HepG2 (cell line): ENCODE results near the gene TMEM44.

ENCODE experiments used
- EP300 ChIP-seq, 3 experiments: sonication (generic) in 1 of 3; formaldehyde crosslinking in 1 of 3; IDR thresholded peaks; 2 replicates each; pipeline versions ENCODE4 v1.5.1 to v1.6.1; 2011 to 2020; ENCODE audit warnings: low read depth in 2 of 3, low read length in 2 of 3, borderline replicate concordance in 1 of 3, improper control_type of control experiment in 1 of 3, mild to moderate bottlenecking in 1 of 3, missing genetic modification reagents in 1 of 3, moderate library complexity in 1 of 3
- EZH2 ChIP-seq: conservative IDR thresholded peaks from 2 replicates; pipeline ENCODE4 v1.6.1; 2012; ENCODE audit warnings: mild to moderate bottlenecking, low read depth, low read length, moderate library complexity
- HOMEZ ChIP-seq: IDR thresholded peaks from 2 replicates; pipeline ENCODE4 v1.6.1; 2016; ENCODE audit warnings: low read depth
- NR2F1 ChIP-seq, 2 experiments: fragments of 450-650 bp in 1 of 2; formaldehyde crosslinking in 1 of 2; IDR thresholded peaks; 2 replicates each; pipeline versions ENCODE4 v1.5.0 to v1.6.1; 2016 to 2020; ENCODE audit warnings: mild to moderate bottlenecking in 1 of 2, missing compliant biosample characterization in 1 of 2, missing genetic modification reagents in 1 of 2, moderate library complexity in 1 of 2
- RFX5 ChIP-seq: IDR thresholded peaks from 2 replicates; pipeline ENCODE4 v1.6.1; 2011; ENCODE audit warnings: low read depth, low read length, improper control_type of control experiment
- SIN3B ChIP-seq: fragments of 150-350 bp; IDR thresholded peaks from 2 replicates; pipeline ENCODE4 v1.6.1; 2014; ENCODE audit warnings: low read length
- SP1 ChIP-seq, 2 experiments: fragments of 450-650 bp in 1 of 2; sonication (generic) in 1 of 2; formaldehyde crosslinking in 1 of 2; IDR thresholded peaks; 2 replicates each; pipeline versions ENCODE4 v1.4.0 to v1.6.1; 2016 to 2020; ENCODE audit warnings: missing genetic modification reagents in 1 of 2
- SUZ12 ChIP-seq: fragments of 150-350 bp; IDR thresholded peaks from 2 replicates; pipeline ENCODE4 v1.6.1; 2014; ENCODE audit warnings: low read depth, low read length
- TAF1 ChIP-seq: sonication (generic); formaldehyde crosslinking; IDR thresholded peaks from 2 replicates; pipeline ENCODE4 v1.4.0; 2020; ENCODE audit warnings: missing genetic modification reagents
- ZNF670 ChIP-seq: sonication (generic); formaldehyde crosslinking; IDR thresholded peaks from 2 replicates; pipeline ENCODE4 v1.8.0; 2022; ENCODE audit warnings: mild to moderate bottlenecking, missing genetic modification reagents, borderline replicate concordance
- TF ChIP-seq, protein P1 (sequence below): sonication (generic); formaldehyde crosslinking; IDR thresholded peaks from 2 replicates; pipeline ENCODE4 v1.8.0; 2022; ENCODE audit warnings: mild to moderate bottlenecking, missing genetic modification reagents, borderline replicate concordance

- TF ChIP-seq EP300 (IDR thresholded peaks at IDR 0.05; ENCODE audit: low read depth in 2 of 2, low read length in 2 of 2) (no peak), EP300 (CRISPR knock-in tag; IDR thresholded peaks at IDR 0.05; ENCODE audit: borderline replicate concordance) (no peak), SIN3B (no peak), SUZ12 (no peak), NR2F1 (CRISPR knock-in tag; IDR thresholded peaks at IDR 0.05) (no peak), ZNF670 (no peak), SP1 (IDR thresholded peaks at IDR 0.05) (no peak), SP1 (CRISPR knock-in tag; IDR thresholded peaks at IDR 0.05) (no peak), RFX5 (no peak), HOMEZ (CRISPR knock-in tag) (no peak), EZH2 (no peak), TAF1 (CRISPR knock-in tag) (no peak)
- TF ChIP-seq, protein P1, sequence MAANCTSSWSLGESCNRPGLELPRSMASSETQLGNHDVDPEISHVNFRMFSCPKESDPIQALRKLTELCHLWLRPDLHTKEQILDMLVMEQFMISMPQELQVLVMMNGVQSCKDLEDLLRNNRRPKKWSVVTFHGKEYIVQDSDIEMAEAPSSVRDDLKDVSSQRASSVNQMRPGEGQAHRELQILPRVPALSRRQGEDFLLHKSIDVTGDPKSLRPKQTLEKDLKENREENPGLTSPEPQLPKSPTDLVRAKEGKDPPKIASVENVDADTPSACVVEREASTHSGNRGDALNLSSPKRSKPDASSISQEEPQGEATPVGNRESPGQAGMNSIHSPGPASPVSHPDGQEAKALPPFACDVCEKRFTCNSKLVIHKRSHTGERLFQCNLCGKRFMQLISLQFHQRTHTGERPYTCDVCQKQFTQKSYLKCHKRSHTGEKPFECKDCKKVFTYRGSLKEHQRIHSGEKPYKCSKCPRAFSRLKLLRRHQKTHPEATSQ = no peak
Observed at GRCh38 chr3:194675081-194675640, 41.9 kb upstream of the TMEM44 start.
